Stimulated activated naive CD4-positive, alpha-beta T cell (primary cell): ENCODE data around the gene DNAH5.
"Not testable (repeated sequence)": the region's sequence is repeated elsewhere in the genome, so short reads cannot be mapped to it uniquely, and the experiment has no call there.

Experiments used
- DNase-seq, 6 experiments: peaks; one replicate each; lab custom pipeline; 2025; lab: John Stamatoyannopoulos, UW

Gene DNAH5

DNA sequence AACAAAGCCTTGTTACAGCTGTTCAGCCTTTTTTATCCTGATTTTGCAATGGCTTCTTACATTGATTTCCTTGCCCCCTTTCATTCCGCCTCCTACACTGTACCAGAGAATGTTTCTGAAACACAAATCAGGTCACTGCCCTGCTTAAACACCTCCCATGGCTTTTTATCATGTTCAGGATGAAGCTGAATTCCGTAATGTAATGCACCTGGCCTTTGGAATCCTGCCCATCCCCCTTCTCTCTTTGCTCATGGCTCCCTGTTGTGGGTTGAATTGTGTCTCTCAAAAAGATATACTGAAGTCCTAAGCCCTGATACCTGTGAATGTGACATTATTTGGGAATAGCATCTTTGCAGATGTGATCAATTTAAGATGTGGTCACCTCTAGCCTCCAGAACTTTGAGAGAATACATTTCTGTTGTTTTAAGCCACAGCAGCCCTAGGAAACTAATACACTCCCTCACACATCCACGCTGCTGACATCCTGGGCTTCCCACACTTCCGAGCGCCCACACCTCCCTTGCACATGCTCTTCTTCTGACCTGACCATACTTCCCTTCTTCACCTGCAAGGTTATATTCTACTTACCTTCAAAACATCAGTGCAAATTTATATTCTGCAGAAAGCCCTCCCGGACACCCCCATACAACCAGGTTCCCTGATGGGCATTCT, 101.2 kb downstream of the DNAH5 start:
- DNase-seq = no peak

DNA sequence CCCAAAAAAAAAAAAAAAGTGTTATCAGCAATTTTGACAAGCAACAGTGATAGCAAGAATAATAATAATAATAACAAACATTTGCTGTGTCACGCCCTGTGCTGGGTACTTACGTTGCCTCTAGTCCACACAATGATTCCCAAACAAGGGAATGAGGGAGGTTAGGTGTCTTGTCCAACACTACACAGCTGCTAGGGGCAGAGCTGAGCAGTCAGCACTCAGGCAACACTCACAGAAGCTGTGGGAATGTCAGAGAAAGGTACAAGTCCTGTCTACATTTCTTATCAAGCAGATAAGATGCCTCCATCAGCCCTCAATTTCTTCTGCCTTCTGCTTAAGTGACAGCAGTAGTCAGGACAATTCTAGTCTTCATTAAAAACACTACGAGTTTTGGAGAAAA, 111.0 kb downstream of the DNAH5 start:
- DNase-seq = no peak

DNA sequence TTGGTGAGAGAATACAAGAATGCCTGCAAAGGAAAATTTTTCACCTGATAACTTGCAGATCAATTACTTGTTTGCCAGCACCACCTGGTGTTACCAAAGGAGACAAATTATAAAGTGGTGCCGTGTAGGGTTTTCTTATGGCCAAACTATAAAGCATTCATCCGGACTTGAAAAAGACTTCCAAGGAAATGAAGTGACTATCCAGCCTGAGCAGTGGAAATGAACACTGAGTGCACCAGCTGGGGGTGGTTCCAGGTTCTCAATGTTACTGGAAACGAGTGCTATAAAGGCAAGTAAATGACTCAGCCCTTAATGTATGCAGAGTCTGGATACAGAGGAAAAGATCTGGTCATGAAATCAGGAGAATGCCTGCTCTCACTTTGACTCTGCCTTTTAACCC, 113.1 kb downstream of the DNAH5 start:
- DNase-seq = no peak

DNA sequence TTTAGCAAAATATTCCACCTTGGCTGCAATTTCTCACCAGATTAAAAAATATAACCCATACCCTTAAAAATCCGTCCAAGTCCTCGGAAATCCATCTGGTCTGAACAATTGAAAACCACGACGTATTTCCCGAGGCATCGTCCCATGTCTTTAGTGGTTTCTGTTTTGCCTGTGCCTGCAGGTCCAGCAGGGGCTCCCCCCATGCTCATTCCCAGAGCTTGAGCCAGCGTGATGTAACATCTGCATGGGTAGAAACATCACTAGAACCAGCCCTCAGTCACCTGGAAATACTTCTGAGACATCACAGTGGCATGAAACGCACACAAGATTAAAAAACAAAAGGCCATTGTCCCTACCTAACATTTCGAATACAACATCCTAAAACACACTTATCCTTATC, 114.0 kb downstream of the DNAH5 start:
- DNase-seq = no peak

DNA sequence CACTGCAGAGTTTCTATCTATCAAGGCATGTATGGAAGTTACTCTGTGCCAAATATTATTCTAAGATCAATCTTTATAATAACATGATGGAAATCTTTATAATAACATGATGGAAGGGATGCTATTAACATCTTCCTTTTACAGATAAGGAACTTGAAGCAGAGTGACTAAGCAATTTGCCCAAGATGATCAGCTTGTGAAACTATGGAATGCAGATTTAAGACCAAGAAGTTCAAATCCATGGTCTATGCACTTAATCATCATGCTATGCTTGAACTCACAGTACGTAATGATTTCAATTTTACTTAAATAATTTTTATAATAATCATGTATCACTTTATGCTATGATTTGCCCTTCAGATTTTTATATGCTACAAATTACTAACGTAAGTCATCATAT, 123.1 kb downstream of the DNAH5 start:
- DNase-seq = no peak

DNA sequence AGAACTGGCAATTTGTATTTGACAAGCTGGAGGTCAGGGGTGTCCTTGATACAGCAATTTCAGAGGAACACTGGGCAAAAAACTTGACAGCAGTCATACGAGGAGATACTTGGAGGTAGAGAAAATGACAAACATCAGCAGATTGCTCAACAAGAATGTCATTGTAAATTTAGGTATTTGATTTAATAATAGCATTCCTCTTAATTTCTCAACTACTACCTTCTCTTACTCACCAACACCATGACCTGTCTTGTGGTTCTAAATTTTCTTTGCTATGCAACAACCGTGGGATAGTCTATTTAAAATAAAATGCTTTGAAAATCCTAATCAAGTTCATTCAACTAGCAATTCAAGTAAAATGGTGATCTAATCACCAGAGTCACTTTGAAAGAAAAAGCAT, 128.4 kb downstream of the DNAH5 start:
- no peak for DNase-seq

DNA sequence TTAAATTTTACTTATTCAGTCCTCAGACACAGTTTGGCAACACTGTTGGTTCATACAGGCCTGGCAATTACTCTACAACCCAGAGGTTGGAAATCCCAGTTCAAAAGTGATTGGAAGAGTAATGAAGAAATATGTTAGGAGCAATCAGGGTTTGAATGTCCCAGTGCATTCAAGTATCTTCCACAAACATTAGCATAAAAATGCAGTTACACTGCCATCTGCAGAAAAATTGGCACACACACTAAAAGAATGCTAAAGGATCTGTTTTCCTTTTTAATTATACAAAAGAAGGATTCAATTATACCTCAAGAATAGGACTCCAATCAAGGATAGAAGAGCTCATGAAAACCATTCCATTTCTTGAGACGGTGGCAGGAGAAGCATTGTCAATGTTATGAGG, 130.2 kb downstream of the DNAH5 start:
- no peak for DNase-seq

DNA sequence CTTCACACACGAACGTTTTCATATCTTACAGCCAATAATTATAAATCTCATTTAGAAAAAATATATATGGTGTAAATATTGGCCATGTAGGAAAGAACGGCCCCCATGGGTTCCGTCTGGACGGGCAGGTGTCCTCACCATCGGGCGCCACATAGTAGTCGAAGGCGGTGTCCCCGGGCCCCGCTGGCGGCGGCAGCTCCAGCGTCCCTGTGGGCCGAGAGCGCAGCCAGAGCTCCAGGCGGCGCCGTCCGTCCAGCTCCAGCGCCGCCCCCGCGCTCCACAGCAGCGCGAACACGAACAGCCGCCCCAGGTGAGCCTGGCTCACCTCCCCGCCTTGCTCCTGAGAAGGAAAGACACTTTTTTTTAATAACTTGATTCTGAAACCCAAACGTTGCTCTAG, 134.6 kb downstream of the DNAH5 start:
- no peak for DNase-seq

DNA sequence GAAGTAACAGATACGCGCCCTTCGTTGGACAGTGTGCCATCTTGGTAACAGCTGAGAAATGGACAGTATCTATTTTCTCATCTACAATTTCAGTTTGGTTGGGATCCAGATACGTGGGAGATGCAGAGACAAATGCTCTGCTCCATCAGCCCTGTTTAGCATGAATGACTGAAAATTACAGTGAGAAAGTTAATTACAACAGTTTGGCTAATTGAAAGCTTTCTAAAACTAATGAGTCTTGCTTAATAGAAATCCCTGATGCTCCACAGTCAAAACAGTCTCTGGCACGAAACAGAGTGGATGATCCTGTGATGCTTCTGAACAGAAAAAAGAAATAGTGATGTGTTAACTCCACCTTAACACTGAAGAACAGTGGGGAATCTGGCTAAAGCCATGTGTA, 140.2 kb downstream of the DNAH5 start:
- no peak for DNase-seq

DNA sequence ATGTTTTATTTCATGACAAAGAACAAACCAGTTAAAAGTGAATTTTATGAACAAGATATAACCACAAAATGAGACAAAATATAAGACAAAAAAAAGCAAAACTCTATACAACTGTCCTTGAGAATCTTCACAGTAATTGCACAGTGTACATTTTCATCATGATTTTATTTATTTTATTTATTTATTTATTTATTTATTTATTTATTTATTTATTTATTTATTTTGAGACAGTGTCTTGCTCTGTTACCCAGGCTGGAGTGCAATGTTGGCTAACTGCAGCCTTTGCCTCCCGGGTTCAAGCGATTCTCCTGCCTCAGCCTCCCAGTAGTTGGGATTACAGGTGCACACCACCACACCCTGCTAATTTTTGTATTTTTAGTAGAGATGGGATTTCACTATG, 145.9 kb downstream of the DNAH5 start:
- DNase-seq = not testable (repeated sequence)

DNA sequence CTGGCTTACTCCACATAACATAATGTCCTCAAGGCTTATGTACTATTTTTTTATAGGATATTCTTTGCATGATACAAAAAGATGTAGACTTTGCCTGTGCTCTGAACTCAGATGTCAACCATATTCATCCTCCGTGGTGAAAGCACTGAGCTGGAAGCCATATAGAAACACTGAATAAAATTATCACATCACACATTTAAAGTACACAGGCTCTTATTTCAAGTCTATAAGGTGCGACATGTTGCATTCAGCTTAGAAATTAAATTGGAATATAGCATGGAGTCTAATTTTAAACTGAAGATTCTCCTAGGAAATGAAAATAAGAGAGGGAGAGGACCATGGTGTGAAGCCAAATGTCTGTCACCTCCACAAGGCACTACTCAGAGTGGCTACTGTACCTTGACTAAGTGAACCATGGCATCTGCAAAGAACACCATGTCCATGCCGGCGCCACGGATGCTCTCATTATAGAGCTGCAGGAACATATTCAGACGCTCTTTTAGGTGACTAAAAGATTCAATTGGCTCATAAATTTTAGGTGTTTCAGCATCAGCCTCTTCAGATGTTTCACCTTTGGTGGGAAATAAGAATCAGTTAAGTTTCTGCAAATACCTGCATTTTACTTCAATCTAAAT, 158.6 kb downstream of the DNAH5 start:
- DNase-seq = no peak

DNA sequence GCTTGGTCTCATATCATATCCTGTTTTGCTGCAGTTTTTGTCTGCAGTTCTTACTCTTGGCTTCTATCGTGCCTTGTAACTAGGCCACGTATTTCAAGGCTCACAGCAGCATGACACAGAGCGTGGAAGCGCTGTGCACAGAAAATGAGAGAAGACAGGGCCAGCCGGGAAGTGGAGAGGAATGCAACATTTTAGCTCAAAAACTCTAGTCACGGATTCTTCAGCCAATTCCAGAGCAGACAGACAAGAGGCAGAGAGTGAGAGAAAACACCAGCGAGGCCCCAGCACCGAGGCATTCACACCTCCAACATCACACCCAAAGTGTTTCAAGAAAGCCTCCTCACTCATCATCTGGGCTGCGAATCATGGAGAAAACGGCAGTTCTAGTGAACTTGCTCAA, 160.8 kb downstream of the DNAH5 start:
- DNase-seq = no peak

DNA sequence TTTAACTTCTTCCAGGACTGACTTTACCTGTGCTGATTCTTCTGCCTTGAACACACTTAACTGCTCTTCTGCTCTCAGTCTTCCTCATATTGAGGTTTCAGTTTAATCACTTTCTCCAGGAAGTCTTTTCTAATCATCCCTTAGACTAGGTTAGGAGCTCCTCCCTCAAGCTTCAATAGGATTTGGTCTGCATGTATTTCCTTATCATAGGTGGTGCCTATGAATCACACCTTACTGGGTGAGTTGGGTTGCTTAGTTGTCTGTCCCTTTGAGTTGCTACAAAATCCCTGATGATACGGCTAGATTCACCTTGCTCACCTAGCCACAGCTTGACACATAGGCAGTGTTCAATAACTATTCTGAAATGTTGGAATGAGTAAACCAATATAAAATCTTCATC, 164.4 kb downstream of the DNAH5 start:
- no peak for DNase-seq

DNA sequence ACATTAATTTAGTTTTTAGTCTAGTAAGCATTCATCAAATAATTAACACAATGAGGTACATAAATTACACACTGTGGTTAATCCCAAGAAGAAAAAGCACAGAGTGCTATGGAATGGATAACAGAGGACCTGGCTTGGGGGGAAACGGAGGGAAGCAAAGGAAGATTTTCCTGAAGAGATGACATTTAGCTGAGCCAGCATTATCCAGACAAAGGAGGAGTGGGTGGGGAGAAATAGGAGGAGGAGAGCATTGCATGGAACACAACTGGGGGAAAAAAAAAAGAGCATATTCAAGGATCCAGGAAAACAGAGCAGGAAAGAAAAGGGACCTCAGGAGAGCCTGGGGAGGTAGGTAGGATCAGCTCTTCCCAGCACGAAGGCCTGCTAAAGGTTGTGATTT, 170.8 kb downstream of the DNAH5 start:
- no peak for DNase-seq

DNA sequence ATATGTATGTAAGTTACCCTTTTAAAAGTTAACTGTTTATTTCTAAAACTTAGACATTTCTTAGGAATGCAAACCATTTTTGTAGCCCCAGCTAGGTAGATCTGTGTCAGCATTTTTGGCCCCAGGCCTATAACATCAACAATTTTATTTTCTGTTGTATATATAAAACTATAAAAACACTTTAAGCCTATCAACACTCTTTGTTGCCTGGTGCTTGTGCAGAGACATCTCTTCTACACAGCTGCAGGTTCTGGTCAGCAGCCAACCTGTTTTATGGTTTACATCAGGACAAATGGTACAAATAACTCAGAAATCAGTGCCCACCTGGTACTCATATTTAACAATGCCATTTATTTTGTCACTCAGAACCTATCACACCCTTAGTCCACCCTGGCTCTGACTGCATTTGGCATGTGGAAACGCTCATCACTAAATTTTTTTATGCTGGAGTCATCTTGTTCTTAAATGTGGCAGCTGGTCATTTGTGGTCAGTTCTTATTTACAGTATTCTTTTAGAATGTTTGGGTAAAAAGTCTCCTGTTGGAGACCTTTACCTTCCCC, 173.4 kb downstream of the DNAH5 start:
- no peak for DNase-seq

DNA sequence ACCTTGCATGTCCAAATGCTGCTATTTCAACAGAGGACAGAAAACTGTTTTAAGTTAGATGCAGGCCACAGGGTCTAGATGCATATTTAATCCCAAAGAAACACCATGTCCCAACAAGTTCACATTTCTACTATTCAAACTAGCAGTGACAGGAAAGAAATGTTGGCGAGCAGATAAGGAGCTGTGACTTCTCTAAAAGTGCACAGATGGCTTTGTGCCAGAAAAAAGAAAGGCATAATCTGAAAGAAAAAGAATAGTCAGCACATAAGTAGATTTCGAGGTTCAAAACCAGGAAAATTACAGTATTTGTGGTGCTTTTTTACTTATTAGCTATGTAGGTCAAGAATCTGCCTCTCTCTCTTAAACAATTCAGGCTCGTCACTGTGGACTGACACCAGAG, 178.3 kb downstream of the DNAH5 start:
- DNase-seq = no peak

DNA sequence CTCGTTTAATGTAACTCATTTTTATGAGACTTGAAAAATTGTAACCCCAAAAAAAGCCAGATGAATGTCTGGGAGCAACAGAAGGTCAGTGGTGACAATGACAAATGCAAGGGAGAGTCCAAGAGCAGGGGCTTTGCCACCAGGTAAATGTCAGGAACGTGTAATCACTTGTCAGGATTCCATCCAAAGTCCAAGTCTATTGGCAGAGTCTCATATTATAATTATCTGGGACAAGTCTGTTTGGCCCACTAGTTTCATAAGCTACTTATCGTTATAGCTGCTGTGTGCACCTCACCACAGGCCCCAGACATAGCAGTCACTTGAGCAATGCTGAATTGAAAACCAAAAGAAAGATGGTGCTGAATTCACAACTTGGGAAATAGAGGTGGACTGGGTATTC, 180.8 kb downstream of the DNAH5 start:
- no peak for DNase-seq

DNA sequence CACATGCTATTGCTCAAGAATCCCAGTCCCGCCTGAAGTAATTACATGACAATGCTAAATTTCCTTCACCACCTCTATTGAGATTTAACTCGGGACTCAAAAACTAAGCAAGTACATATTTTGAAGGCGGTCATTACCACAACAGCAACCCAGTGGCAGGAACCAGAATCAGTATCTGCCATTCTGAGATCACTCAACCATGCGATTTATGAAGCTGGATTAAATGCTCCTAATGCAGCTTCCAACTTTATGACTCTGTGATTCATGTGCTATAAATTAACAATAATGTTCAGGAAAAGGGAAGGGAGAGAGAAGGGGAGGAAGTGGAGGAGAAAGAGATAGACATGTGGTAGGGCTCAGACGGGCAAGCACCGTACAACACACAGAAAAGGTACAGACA, 194.7 kb downstream of the DNAH5 start:
- DNase-seq = no peak

DNA sequence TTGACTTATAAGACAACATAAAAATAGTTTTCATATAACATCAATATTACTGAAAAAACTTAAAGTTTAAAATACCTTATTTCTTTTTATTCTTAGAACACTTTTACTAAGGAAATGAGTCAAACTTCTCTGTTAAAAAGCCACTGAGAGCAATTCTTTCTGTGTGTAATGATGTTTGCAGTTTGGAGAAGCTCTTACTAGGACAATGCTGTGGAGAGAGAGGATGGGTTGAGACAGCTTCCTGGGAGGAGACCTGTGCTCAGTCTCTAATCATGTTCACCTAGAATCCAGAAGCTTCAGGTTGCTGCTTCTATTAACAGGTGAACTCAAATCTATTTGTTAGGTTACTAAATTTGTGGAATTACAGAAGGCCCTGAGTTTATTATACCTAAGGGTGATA, 198.5 kb downstream of the DNAH5 start:
- DNase-seq = no peak

DNA sequence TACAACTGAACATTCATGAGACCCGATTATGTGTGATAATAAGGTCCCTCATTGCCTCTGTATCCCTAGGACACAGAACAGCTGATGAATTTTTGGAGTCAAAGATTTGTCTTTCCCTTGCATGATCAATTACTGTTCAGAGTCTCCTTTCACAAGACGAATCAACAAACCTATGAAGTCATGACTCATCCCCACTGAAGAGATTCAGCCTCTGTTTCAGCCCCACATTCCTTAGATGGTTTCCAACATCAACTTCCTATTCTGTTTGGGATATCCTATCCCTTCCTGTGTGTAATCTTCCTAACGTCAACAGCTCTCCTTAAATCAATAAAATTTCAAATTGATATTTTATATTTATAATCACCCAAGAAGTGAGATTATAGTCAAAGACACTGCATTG, 199.0 kb downstream of the DNAH5 start:
- no peak for DNase-seq

DNA sequence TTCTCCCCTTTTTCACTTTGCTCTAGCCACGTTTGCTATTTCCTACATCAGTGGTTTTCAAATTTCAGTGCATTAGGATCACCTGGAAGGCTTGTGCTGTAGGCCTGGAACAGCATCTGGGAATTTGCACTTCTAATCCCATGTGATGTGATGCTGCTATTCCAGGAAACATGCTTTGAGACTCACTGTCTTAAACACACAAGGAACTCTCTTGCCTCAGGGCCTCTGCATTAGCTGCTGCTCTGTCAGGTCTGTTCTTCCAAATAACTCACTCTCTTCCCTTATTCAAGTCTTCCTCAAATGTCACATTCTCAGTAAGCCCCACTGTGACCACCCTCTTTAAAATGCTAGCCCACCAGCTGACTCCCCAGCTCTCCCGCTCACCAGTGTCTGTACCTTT, 204.0 kb downstream of the DNAH5 start:
- DNase-seq = no peak

DNA sequence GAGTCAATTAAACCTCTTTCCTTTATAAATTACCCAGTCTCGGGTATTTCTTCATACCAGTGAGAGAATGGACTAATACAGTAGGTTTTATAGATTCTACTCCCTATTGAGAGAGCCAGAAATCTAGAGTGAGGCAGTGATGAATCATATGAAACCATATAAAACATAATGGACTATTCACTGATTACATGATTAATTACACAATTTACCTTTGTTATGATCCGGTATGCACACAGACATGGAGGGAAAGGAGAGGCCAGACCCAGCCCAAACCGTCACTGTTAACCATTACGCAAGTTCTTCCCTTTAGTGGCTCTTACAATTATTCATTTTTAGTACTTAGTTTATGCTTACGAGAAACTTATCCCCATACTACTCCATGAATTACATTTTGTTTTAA, 205.0 kb downstream of the DNAH5 start:
- DNase-seq = no peak

DNA sequence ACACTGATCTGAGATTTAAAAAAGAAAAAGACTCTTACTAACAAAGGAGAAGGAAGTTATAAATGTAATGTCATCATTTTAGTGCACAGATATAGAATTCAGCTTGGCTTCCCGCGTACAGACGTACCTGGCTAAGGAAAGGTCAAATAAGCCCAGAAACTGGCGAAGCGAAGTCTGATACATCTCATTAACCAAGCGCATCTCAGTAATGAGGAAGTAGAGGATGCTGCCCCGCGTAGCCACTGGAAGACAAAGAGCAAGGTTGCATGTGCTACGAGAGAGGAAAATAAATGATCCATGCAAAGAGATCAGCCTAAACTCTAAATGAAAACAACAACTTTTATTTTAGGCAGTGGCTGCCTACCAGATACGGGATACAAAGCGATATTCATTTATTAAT, 208.8 kb downstream of the DNAH5 start:
- DNase-seq = no peak

DNA sequence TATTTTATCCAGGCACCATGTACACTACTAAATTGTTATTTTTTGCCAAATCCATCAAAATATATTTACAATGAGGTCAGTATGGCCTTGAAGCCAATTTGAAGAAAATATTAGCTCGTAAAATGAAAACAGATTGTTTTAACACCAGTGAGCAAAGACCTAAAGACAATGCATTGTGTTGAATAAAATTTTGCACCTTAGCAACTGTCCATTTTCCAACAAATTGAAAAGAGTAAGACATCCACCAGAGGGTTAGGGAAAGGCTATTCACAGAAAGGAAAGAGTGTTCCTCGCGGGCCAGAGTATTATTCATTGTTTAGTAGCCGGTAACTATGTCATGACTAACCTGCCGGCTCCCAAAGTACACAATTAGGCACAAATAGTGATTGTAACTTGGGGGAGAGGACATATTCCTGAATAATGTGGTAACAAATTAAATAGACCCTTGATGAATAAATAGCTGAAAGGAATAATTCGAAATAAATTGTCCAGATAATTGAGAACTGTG, 213.3 kb downstream of the DNAH5 start:
- no peak for DNase-seq
